Gastroesophageal sphincter (tissue), 4 donors: ENCODE measurements around the gene LRRC1. TPM values are rescaled to one million over a fixed set of nuclear protein-coding genes. Genes with fewer than 3 reads are reported as not detected.

Source experiments
- ATAC-seq: fragments of 150-250 bp; one replicate; pipeline ENCODE4 v1.9.1; 2016; ENCODE audit warnings: mild to moderate bottlenecking, moderate library complexity
- H3K27ac ChIP-seq, 4 donors: fragments of 200-600 bp; sonication (generic) in 3 of 4; 1 replicate in 3 of 4; 2 replicates in 1 of 4; pipeline ENCODE4 v1.5.1; 2016 to 2019
- H3K27me3 ChIP-seq: fragments of 200-600 bp; sonication (generic); one replicate; pipeline ENCODE4 v1.5.1; 2019
- H3K36me3 ChIP-seq, 2 donors: fragments of 200-600 bp; sonication (generic); one replicate each; pipeline ENCODE4 v1.5.1; 2019; ENCODE audit warnings: control low read depth in 1 of 2
- H3K4me1 ChIP-seq, 3 donors: fragments of 200-600 bp; sonication (generic); 1 replicate in 2 of 3; 2 replicates in 1 of 3; pipeline ENCODE4 v1.5.1; 2016 to 2019; ENCODE audit warnings: control low read depth in 2 of 3
- H3K4me3 ChIP-seq, 2 donors: fragments of 200-600 bp; sonication (generic); one replicate each; pipeline ENCODE4 v1.5.1; 2019; ENCODE audit warnings: mild to moderate bottlenecking in 1 of 2, moderate library complexity in 1 of 2
- H3K9me3 ChIP-seq, 3 donors: fragments of 200-600 bp; sonication (generic); one replicate each; pipeline ENCODE4 v1.5.1; 2017 to 2019; ENCODE audit warnings: control low read depth in 2 of 3
- EP300 ChIP-seq: sonication (generic); formaldehyde crosslinking; IDR thresholded peaks from one replicate; pipeline ENCODE4 v1.6.1; 2017; ENCODE audit warnings: antibody characterized with exemption, mild to moderate bottlenecking
- POLR2A ChIP-seq, 2 donors: fragments of 450-650 bp; IDR thresholded peaks; one replicate each; pipeline ENCODE4 v1.6.1; 2017; ENCODE audit warnings: antibody characterized with exemption in 2 of 2, mild to moderate bottlenecking in 2 of 2, moderate library complexity in 1 of 2
- POLR2AphosphoS5 ChIP-seq: sonication (generic); formaldehyde crosslinking; IDR thresholded peaks from one replicate; pipeline ENCODE4 v1.6.1; 2017; ENCODE audit warnings: antibody characterized with exemption
- WGBS, 2 donors: methylation state at CpG; one replicate each; pipeline ENCODE4 v1.1.5; 2018; ENCODE audit warnings: low coverage in 1 of 2; 5-methylcytosine and 5-hydroxymethylcytosine counted together
- total RNA-seq, 4 donors: library from RNA; depleted of rRNA; stranded (reverse); fragments of >200 nt; gene quantifications; one replicate each; pipeline ENCODE4 v1.1.0, GENCODE V29; 2016
- TF ChIP-seq, protein P1 (sequence below), 4 experiments: fragments of 200-600 bp in 2 of 4; fragments of 450-650 bp in 2 of 4; sonication (generic) in 1 of 4; IDR thresholded peaks; one replicate each; pipeline ENCODE4 v1.5.1; 2017 to 2019; ENCODE audit warnings: antibody characterized with exemption in 4 of 4, mild to moderate bottlenecking in 2 of 4, moderate library complexity in 2 of 4

Gene LRRC1
- total RNA-seq, 4 donors from 2014 or later = 12.4 to 28.3 (median 15.5) TPM

DNA sequence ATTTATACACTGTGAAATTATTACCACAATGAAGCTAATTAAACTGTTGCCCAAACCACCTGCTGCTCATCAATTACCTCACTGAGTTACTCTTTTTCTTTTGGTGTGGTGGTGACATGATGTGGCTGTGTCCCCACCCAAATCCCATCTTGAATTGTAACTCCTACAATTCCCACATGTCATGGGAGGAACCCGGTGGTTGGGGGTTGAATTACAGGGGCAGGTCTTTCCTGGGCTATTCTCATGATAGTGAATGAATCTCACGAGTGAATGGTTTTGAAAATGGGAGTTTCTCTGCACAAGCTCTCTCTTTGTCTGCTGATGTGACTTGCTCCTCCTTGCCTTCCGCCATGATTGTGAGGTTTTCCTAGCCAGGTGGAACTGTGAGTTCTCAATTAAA lies 145.0 kb downstream of the LRRC1 start:
- WGBS, 2 donors = 81 to 95% methylated on average over 3 of the region's 3 CpGs
- H3K36me3 ChIP-seq = no peaks in the 10 kb centered on the region
- H3K4me3 ChIP-seq = no peak overlapping the region
- TF ChIP-seq, protein P1, sequence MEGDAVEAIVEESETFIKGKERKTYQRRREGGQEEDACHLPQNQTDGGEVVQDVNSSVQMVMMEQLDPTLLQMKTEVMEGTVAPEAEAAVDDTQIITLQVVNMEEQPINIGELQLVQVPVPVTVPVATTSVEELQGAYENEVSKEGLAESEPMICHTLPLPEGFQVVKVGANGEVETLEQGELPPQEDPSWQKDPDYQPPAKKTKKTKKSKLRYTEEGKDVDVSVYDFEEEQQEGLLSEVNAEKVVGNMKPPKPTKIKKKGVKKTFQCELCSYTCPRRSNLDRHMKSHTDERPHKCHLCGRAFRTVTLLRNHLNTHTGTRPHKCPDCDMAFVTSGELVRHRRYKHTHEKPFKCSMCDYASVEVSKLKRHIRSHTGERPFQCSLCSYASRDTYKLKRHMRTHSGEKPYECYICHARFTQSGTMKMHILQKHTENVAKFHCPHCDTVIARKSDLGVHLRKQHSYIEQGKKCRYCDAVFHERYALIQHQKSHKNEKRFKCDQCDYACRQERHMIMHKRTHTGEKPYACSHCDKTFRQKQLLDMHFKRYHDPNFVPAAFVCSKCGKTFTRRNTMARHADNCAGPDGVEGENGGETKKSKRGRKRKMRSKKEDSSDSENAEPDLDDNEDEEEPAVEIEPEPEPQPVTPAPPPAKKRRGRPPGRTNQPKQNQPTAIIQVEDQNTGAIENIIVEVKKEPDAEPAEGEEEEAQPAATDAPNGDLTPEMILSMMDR (IDR thresholded peaks at IDR 0.05) = no peak
- TF ChIP-seq POLR2AphosphoS5 (no peak), POLR2A (IDR thresholded peaks at IDR 0.05) (no peak), EP300 (no peak)
- ATAC-seq = no peak
- H3K27ac ChIP-seq = no peak overlapping the region
- no peaks in the 10 kb centered on the region for H3K9me3 ChIP-seq
- peaks cover 0 to 24% (median 0%) of the 10 kb centered on the region in 3 donors for H3K4me1 ChIP-seq
- H3K27me3 ChIP-seq = no peaks in the 10 kb centered on the region

DNA sequence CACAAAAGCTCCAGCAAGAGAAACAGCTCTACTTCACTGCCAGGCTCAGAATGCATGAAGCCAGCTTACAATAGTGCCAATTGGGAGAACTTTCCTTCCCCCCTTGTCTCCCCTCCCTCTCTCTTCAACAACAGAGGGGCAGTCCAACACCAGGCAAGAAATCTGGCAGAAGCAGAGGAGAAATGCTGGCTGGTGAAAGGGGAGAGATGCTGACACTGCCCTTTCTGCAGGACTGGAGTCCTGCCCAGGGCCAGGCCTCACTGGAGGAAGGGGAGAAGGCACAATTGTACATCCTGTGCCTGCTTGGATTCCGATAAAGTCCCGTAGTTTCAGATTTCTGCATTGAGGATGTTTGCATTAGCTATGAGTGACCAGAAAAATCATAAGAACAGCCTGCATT lies 148.6 kb downstream of the LRRC1 start:
- no peaks in the 10 kb centered on the region for H3K27me3 ChIP-seq
- H3K9me3 ChIP-seq = peaks cover 0 to 13% (median 0%) of the 10 kb centered on the region in 3 donors
- no peak overlapping the region for H3K4me3 ChIP-seq
- TF ChIP-seq, protein P1 (IDR thresholded peaks at IDR 0.05) = no peak
- TF ChIP-seq POLR2AphosphoS5 = peak; percentile 32
- peak overlapping the region in 2 of 4 donors; percentile 10 to 35 for H3K27ac ChIP-seq
- peak; percentile 43 for ATAC-seq
- peaks cover 0 to 24% (median 0%) of the 10 kb centered on the region in 3 donors for H3K4me1 ChIP-seq
- H3K36me3 ChIP-seq = no peaks in the 10 kb centered on the region
- 0 to 30% methylated on average over 2 of the region's 2 CpGs for WGBS, 2 donors

DNA sequence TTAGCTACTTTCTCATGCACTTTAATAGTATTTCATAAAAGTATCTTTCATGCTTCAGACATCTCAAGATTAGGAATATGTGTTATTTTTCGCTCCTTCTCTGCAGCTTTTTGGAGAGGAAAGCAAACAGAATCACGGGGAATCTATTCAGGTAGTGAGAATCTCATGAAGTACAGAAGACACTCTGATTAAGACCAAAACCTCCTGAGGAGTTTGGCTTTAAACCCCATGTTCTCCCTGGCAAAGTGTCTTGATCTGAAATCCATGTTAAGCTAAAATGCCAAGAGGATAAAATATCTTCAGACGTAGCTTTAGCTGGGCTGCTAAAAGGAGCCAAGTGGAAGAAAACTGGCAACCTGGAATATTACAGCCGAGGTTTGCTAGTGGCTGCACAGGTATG lies 149.3 kb downstream of the LRRC1 start:
- no peak for ATAC-seq
- Histone ChIP-seq H3K27me3 (no peaks in the 10 kb centered on the region), H3K36me3 (no peaks in the 10 kb centered on the region), H3K4me3 (no peak overlapping the region), H3K27ac (peak overlapping the region in 2 of 4 donors; percentile 10 to 35), H3K9me3 (peaks cover 0 to 15% (median 0%) of the 10 kb centered on the region in 3 donors), H3K4me1 (peaks cover 0 to 24% (median 0%) of the 10 kb centered on the region in 3 donors)
- TF ChIP-seq, protein P1 (IDR thresholded peaks at IDR 0.05) = no peak
- TF ChIP-seq POLR2AphosphoS5 (no peak), POLR2A (IDR thresholded peaks at IDR 0.05) (no peak), EP300 (no peak)
- WGBS, 2 donors = 49 to 55% methylated on average over 3 to 4 of the region's 4 CpGs

DNA sequence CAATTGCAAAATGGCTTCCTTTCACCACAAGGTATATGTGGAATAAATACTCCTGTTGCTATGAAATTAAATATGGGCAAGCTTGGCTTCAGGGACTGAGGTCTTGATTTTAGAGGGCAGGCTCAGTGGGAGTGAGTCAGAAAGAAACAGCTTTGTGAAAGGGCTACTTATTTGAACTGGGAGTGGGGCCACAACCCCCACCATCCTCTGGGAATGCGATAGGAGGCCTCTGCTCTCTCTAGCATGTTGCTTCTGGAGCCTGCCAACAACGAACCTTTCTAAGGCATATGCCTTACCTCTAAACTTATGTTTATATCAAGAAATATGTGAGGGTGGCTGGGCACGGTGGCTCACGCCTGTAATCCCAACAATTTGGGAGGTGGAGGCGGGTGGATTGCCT lies 149.7 kb downstream of the LRRC1 start:
- WGBS, 2 donors = 63% methylated on average over 2 of the region's 5 CpGs; no CpG with 5 or more reads in 1 of the 2 donors
- H3K9me3 ChIP-seq = peaks cover 0 to 19% (median 0%) of the 10 kb centered on the region in 3 donors
- peak overlapping the region in 2 of 4 donors; percentile 10 to 35 for H3K27ac ChIP-seq
- no peaks in the 10 kb centered on the region for H3K27me3 ChIP-seq
- H3K4me1 ChIP-seq = peaks cover 0 to 24% (median 0%) of the 10 kb centered on the region in 3 donors
- no peak overlapping the region for H3K4me3 ChIP-seq
- H3K36me3 ChIP-seq = no peaks in the 10 kb centered on the region
- TF ChIP-seq, protein P1 (IDR thresholded peaks at IDR 0.05) = no peak
- TF ChIP-seq EP300 = no peak
- no peak for TF ChIP-seq POLR2AphosphoS5
- no peak for TF ChIP-seq POLR2A (IDR thresholded peaks at IDR 0.05)
- ATAC-seq = no peak

DNA sequence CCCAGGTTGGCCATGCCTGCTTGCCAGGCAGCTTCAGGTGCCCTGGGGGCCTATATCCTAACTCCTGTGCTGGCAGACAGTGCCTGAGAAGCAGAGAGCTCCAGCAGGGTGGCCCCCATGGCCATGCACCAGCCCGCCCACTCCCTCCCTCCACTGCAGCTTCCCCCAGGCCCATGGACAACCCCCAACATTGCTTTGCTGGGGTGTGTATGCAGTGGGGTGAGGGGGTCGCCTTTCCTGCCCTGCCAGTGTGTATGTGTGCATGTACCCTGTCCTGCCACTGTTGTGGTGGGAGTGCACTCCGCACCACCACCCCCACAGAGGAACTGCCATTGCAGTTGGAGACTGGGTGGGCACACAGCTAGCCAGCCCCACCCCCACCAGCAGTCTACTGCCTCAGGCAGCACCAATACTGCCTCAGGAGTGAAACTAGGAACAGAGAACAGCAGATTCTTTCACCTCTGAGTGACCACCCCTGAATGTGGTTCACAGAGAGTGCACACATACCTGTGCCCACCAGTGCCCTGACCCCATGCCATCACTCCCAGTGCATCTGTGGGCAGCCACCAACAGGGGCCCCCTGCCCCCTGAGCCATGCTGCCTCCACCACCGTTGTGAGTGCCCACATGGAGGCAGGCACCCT lies 151.1 kb downstream of the LRRC1 start:
- no peak for ATAC-seq
- TF ChIP-seq EP300 (no peak), POLR2A (IDR thresholded peaks at IDR 0.05) (no peak), POLR2AphosphoS5 (no peak)
- TF ChIP-seq, protein P1 (IDR thresholded peaks at IDR 0.05) = no peak
- Histone ChIP-seq H3K9me3 (peaks cover 0 to 27% (median 0%) of the 10 kb centered on the region in 3 donors), H3K4me3 (no peak overlapping the region), H3K27me3 (no peaks in the 10 kb centered on the region), H3K27ac (no peak overlapping the region), H3K4me1 (peaks cover 0 to 24% (median 0%) of the 10 kb centered on the region in 3 donors), H3K36me3 (no peaks in the 10 kb centered on the region)
- 71% methylated on average over 1 of the region's 4 CpGs; no CpG with 5 or more reads in 1 of the 2 donors for WGBS, 2 donors
